Measurements from ENCODE around the gene MIA.
"Not testable (repeated sequence)": the region's sequence is repeated elsewhere in the genome, so short reads cannot be mapped to it uniquely, and the experiment has no call there.

The MIA gene

DNA sequence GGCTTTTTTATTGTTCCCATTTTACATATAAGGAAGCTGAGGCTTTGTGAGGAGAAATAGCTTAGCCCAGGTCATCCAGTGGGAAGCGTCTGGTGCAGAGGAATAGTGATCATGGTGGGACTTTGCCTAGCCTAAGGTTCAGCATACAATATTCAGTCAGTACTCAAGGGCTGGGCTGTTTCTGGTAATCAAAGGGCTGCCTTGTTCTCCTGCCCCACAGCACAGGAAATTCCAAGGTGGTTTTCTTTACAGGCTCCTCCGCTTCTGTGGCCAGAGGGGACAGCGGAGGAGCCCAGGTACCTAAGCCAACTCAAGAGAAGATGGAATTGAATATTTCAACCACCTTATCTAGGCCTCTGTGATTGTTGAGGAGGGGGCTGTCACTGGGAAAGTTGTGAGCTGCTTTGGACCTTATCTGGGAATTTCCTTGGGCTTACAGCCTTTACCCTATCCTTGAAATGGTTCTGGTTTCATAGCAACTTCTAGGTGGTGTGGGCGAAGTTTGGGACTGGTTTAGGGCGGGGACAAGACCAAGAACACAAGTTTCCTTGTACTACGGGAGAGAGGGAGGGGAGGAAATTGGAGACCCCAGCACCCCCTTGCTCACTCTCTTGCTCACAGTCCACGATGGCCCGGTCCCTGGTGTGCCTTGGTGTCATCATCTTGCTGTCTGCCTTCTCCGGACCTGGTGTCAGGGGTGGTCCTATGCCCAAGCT lies at the start of gene MIA:
TSS of gene MIA (plus strand) at position 606 of the 716 bp plus-strand sequence. CDS start at position 628, 22 bp downstream.
- no peak for DNase-seq (ENCODE audit: low read depth in 2 of 2)

DNA sequence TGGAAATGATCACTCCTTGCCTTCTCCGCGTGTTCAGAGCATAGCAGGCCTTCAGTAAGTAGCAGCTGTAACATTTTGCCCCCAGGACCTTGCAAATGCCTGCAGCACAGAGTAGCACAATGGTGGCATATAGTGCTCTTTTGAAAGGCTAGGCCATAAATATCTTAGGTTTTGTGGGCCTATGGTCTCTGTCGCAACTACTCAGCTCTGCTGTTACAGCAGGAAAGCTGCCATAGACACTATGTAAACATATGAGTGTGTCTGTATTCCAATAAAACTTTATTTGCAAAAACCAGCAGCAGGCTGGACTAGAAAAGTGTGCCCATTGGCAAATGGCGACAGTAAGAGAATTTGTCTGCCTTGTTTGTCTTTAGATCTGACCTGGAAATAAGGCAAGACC lies 49.0 kb upstream of the MIA start:
- no peak for DNase-seq (ENCODE audit: low read depth in 2 of 2)

DNA sequence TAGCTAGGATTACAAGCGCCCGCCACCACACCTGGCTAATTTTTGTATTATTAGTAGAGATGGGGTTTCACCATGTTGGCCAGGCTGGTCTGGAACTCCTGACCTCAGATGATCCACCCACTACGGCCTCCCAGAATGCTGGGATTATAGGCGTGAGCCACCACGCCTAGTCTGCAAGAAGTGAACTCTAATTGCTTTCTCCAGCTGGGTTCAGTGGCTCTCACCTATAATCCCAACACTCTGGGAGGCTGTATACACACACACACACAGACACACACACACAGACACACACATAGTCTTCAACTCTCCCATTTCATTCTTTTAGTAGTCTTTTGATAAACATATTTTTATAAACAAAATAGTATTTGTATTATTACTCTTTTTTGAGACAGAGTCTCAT lies 45.3 kb upstream of the MIA start:
- not testable (repeated sequence) for DNase-seq (ENCODE audit: low read depth in 2 of 2)

DNA sequence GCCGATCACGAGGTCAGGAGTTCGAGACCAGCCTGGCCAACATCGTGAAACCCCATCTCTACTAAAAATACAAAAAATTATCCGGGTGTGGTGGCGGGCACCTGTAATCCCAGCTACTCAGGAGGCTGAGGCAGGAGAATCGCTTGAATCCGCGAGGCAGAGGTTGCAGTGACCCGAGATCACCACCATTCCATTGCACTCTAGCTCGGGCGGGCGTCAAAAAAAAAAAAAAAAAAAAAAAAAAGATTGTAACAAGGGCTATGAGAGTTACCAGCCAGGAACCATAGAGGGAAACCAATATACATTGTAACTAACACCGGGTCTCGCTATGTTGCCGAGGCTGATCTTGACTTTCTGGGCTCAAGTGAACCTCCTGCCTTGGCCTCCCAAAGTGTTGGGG lies 43.0 kb upstream of the MIA start:
- not testable (repeated sequence) for DNase-seq (ENCODE audit: low read depth in 2 of 2)

- DNase-seq (ENCODE audit: low read depth in 2 of 2), result no peak
Measured at GRCh38 chr19:40733149-40733548, 42.2 kb upstream of the MIA start.

DNA sequence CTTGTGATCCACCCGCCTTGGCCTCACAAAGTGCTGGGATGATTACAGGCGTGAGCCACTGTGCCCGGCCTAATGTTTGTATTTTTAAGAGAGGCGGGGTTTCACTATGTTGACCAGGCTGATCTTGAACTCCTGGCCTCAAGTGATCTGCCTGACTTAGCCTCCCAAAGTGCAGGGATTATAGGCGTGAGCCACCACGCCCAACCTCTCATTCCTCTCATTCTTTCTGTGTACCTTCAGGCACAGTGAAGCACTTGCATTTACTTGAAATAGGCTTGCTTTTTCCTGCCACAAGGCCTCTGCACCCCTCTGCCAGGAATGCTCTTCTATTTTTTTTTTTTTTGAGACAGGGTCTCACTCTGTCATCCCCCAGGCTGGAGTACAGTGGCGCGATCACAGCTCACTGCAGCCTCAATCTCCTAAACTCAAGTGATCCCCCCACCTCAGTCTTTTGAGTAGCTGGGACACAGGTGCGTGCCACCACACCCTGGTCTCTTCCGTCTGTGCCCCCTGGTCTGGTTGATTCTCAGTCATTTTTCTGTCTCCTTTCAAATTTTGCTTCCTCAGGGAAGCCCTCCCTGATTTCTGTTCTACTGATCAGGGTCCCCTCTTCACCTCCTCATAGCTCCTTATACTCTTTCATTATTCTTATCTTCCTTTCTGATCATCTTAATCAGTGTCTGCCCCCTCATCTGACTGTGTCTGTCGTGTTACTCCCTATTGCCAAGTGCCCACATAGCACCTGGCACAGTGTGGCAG lies 40.1 kb upstream of the MIA start:
- DNase-seq (ENCODE audit: low read depth in 2 of 2), result no peak

DNA sequence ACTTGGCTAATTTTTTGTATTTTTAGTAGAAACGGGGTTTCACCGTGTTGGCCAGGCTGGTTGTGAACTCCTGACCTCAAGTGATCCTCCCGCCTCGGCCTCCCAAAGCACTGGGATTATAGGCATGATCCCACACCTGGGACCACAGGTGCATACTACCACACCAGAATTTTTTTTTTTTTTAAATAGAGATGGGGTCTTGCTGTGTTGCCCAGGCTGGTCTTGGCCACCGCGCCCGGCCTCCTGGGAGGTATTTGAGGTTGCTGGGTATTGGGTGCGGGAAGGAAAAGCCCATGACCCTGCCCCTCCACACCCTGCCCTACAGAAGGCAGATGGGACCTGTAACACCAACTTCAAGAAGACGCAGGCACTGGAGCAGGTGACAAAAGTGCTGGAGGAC lies 38.7 kb upstream of the MIA start:
- no peak for DNase-seq (ENCODE audit: low read depth in 2 of 2)

DNA sequence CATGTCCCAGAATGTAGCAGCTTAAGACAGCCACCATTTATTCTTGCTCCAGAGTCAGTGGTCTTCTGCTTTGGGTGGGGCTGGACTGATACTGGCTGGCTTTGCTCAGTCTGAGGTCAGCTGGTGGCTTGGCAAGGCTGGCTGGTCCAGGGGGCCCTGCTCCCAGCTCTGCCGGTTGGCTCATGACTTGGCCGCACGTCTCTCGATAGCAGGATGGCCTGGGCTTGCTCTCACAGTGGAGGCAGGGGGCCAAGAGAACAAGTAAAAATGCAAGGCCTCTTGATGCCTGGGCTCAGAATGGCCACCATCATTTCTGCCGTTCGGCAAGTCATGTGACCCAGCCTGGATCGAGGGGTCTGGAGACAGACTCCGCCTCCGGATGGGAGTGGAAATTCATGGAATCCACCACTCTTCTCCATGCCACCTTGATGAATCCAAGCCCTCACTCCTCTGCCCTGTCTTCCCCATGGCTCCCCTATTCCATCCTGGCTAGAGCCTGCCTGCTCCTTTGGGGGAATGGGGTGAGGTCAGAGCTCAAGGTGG lies 38.1 kb upstream of the MIA start:
- DNase-seq (ENCODE audit: low read depth in 2 of 2), result no peak

GRCh38 chr19:40739030-40739839 lies 36.1 kb upstream of the MIA start:
- no peak for DNase-seq (ENCODE audit: low read depth in 2 of 2)

- no peak for DNase-seq (ENCODE audit: low read depth in 2 of 2)
Measured at GRCh38 chr19:40739871-40740703, 35.2 kb upstream of the MIA start.

- no peak for DNase-seq (ENCODE audit: low read depth in 2 of 2)
Measured at GRCh38 chr19:40740747-40741146, 34.6 kb upstream of the MIA start.

DNA sequence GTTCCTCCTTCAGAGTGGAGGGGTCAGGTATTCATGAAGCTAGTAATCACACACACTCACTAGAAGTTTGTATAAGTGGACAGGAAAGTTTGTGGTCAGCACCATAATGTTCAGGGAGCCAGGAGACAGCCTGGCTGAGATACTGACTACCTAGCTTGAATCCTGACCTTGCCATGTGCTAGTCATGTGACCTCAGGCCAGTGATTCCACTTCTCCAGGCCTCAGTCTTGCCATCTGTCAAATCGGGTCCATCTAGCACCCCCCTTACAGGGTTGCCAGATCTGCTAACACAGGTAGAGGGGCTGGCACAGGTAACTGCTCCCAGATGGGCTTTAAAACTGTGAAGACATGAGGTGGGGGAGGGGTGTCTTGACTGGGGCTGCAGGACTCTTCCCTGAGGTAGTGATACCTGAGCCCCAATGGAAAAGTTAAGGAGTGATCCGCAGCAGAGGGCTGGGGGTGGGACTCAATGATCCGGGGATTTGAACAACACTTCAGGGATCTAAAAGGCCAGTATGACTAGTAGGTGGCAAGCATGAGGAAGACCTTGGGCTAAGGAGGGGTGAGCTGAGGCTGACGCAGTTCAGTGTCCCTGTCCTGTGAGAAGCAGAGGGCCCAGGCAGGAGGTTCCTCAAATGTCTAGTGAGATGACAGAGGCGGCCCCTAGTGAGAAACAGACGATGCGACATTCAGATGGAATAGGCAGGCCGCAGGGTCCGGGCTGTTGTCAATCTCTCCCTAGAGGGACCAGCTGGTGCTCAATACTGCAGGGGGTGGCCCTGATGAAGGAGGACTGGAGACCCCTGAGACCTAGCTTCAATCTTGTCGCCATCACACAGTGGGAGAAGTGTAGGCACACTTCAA lies 33.6 kb upstream of the MIA start:
- no peak for DNase-seq (ENCODE audit: low read depth in 2 of 2)

DNA sequence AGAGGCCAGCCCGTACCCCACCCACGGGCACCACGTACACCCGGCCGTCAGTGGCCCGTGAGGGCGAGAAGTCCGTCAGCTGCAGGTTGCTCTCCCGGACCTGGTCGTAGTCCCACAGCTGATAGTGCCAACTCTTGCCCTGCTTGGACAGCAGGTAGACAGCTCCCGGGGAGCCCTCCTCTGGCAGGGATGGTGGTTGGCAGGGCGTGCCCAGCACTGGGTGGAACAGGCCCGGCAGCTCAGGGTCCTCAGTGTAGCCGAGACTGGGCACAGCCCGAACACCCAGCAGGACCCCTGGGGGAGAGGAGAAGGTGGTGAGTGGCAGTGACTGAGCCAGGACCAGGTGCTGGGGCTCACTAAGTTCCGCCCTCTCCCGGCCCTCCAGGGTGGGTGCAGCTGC lies 32.8 kb upstream of the MIA start:
- no peak for DNase-seq (ENCODE audit: low read depth in 2 of 2)

GRCh38 chr19:40742886-40743285 lies 32.4 kb upstream of the MIA start:
- no peak for DNase-seq (ENCODE audit: low read depth in 2 of 2)

DNA sequence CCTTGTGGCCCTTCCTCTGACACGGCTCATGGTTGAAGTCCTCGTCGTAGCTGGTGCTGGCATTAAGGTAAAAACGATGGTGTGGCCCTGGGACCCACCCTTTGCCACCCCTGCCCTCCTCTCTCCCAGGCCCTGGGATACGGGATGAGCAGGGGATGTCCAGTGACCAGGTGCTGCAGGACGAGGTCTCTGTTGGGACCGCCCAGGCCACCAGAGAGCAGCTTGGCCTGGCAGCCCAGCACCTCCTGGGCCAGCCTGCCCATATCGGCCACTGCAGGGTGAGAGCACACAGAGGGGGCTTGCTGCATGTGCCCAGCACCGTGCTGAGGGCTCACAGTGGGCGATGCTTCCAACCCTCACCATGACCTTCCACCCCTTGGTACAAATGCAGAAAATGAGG lies 31.4 kb upstream of the MIA start:
- DNase-seq (ENCODE audit: low read depth in 2 of 2), result no peak

- DNase-seq (ENCODE audit: low read depth in 2 of 2), result no peak
Measured at GRCh38 chr19:40744554-40745401, 30.5 kb upstream of the MIA start.

- DNase-seq (ENCODE audit: low read depth in 2 of 2), result no peak
Measured at GRCh38 chr19:40745402-40745780, 29.9 kb upstream of the MIA start.

GRCh38 chr19:40747536-40747935 lies 27.8 kb upstream of the MIA start:
- no peak for DNase-seq (ENCODE audit: low read depth in 2 of 2)

DNA sequence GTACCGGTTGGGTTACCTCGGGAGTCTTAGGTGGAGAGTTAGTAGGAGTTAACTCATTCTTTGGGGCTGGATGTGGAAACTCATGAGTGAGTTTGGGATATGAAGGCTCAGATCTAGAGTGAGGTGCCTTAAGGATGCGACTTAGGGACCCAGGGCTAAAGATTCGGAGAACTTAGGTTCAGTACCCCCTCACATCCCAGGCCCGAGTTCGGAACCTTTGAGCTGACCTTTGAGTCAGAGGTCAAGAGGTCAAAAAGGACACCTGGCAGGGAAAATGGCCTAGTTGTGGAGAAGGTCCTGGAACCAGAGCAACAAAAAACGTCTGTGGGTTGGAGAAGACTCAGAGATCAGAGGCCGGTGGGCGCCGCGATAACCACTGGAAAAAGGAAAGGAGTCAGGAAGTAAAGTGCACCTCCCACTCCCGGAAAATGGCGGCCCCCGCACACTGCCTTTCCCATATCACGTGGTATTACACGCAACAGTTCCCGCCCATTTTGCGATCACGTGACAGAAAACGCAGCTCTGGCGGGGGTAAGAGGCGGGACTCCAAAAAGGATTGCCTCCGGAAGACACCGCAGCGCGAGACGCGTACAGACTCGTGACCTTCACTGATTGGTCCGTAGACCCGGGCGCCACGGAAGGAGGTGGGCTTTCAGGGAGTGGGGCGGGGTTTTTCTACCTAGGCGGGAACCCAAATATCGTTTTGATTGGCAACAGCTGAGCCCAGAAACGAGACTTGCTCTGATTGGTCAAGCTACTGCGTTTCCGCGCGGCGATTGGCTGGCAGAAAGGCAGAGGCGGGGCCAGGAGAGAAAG lies 25.1 kb upstream of the MIA start, which contains the start of gene ACTMAP:
TSS of gene ACTMAP (minus strand) at position 420 of the 816 bp plus-strand sequence. CDS start 674 bp downstream, outside the sequence.
- DNase-seq (ENCODE audit: low read depth in 2 of 2), result peak; percentile 98 to 99
